Keratinocyte (primary cell): Measurements from ENCODE around the gene FRMD7. TPM values are rescaled to one million over a fixed set of nuclear protein-coding genes. Genes with fewer than 3 reads are reported as not detected.

Experiments used
- DNase-seq: peaks from one replicate; pipeline ENCODE4 v3.0.0-alpha.2; 2011; ENCODE audit warnings: low read depth, missing footprints, low spot score
- FAIRE-seq: peaks from 2 replicates; lab custom pipeline; 2011; peaks lifted over from hg19 to GRCh38; lab: Jason Lieb, UNC
- H2AFZ ChIP-seq: 2 replicates; pipeline ENCODE4 v1.6.0; 2012; ENCODE audit warnings: low read length, control low read depth, inconsistent platforms; ENCODE audit not compliant: control insufficient read depth
- H3K27ac ChIP-seq: 2 replicates; pipeline ENCODE4 v1.5.1; 2011; ENCODE audit warnings: low read length; ENCODE audit not compliant: control insufficient read depth, insufficient read depth
- H3K27me3 ChIP-seq: 3 replicates; pipeline ENCODE4 v1.6.0; 2011; ENCODE audit warnings: low read length; ENCODE audit not compliant: control insufficient read depth, insufficient read depth; ENCODE audit errors: extremely low read depth
- H3K36me3 ChIP-seq, 2 experiments: 2 replicates in 1 of 2; 3 replicates in 1 of 2; pipeline ENCODE4 v1.5.1; 2011; ENCODE audit warnings: low read length in 2 of 2, mild to moderate bottlenecking in 1 of 2; ENCODE audit not compliant: control insufficient read depth in 2 of 2, insufficient read depth in 2 of 2; ENCODE audit errors: extremely low read depth in 1 of 2
- H3K4me1 ChIP-seq: 3 replicates; pipeline ENCODE4 v1.5.1; 2011; ENCODE audit warnings: low read length; ENCODE audit not compliant: control insufficient read depth, insufficient read depth; ENCODE audit errors: extremely low read depth
- H3K4me2 ChIP-seq: 3 replicates; pipeline ENCODE4 v1.6.0; 2011; ENCODE audit warnings: low read depth, low read length; ENCODE audit not compliant: control insufficient read depth, insufficient read depth; ENCODE audit errors: extremely low read depth
- H3K4me3 ChIP-seq, 3 experiments: fragments of 200-600 bp in 1 of 3; sonication (generic) in 1 of 3; 2 replicates in 2 of 3; 3 replicates in 1 of 3; pipeline ENCODE4 v1.5.1; 2011 to 2016; ENCODE audit warnings: low read length in 3 of 3, mild to moderate bottlenecking in 3 of 3, control low read depth in 2 of 3, inconsistent platforms in 1 of 3, low read depth in 1 of 3, mixed read lengths in 1 of 3, mixed run types in 1 of 3, moderate library complexity in 1 of 3; ENCODE audit not compliant: control insufficient read depth in 2 of 3, insufficient read depth in 2 of 3; ENCODE audit errors: extremely low read depth in 1 of 3
- H3K79me2 ChIP-seq: 2 replicates; pipeline ENCODE4 v1.6.0; 2012; ENCODE audit warnings: low read length; ENCODE audit not compliant: control insufficient read depth, insufficient read depth
- H3K9ac ChIP-seq: 3 replicates; pipeline ENCODE4 v1.6.0; 2011; ENCODE audit warnings: low read length; ENCODE audit not compliant: control insufficient read depth, insufficient read depth; ENCODE audit errors: extremely low read depth
- H3K9me1 ChIP-seq: 3 replicates; pipeline ENCODE4 v1.6.0; 2011; ENCODE audit warnings: low read length; ENCODE audit not compliant: control insufficient read depth, insufficient read depth; ENCODE audit errors: extremely low read depth
- H3K9me3 ChIP-seq: 2 replicates; pipeline ENCODE4 v1.5.1; 2012; ENCODE audit warnings: low read depth, low read length; ENCODE audit not compliant: control insufficient read depth
- H4K20me1 ChIP-seq: 3 replicates; pipeline ENCODE4 v1.6.0; 2011; ENCODE audit warnings: low read length; ENCODE audit not compliant: control insufficient read depth, insufficient read depth; ENCODE audit errors: extremely low read depth
- CTCF ChIP-seq, 3 experiments: IDR thresholded peaks in 1 of 3; conservative IDR thresholded peaks in 1 of 3; optimal IDR thresholded peaks in 1 of 3; 2 replicates in 2 of 3; 3 replicates in 1 of 3; pipeline versions ENCODE3 to v1.5.1; 2011; ENCODE audit warnings: low read length in 3 of 3, mild to moderate bottlenecking in 3 of 3, moderate library complexity in 2 of 3, control low read depth in 1 of 3, inconsistent platforms in 1 of 3; ENCODE audit not compliant: insufficient read depth in 2 of 3; ENCODE audit errors: extremely low read depth in 1 of 3
- EZH2 ChIP-seq: IDR thresholded peaks from one replicate; pipeline ENCODE4 v1.6.1; 2012; ENCODE audit warnings: inconsistent platforms, mild to moderate bottlenecking, low read length, moderate library complexity
- dilution Hi-C: fragments of 300-500 bp; cut with MboI; formaldehyde crosslinking; loops from one replicate; pipeline ENCODE4 v1.7.0; 2020; ENCODE audit warnings: low sequenced_read_pairs; ENCODE audit not compliant: extremely low pct_ligation_motif_present
- polyA plus RNA-seq, 5 experiments: library from polyadenylated mRNA; depleted of rRNA in 3 of 5; stranded (reverse) in 3 of 5; stranded (forward) in 1 of 5; unstranded in 1 of 5; fragments of >200 nt; gene quantifications; 1 replicate in 1 of 5; 2 replicates in 3 of 5; 3 replicates in 1 of 5; pipeline versions ENCODE4 v1.2.1 to v1.2.3, GENCODE V29; 2011 to 2012; ENCODE audit warnings: missing spikeins in 2 of 5, low read depth in 1 of 5, low replicate concordance in 1 of 5

Gene FRMD7
- polyA plus RNA-seq, 1 donor (not counting 4 experiments of a cell fraction or from before 2014, with no cell fraction given): not detected

GRCh38 chrX:132037479-132037993, 90.3 kb downstream of the FRMD7 start:
- H3K4me2 ChIP-seq: no peak overlapping the region
- no peaks in the 10 kb centered on the region for H4K20me1 ChIP-seq
- H3K79me2 ChIP-seq: peaks cover 10% of the 10 kb centered on the region
- H3K9ac ChIP-seq: no peak overlapping the region
- H3K4me3 ChIP-seq: no peak overlapping the region
- H3K27me3 ChIP-seq: no peaks in the 10 kb centered on the region
- H3K9me3 ChIP-seq: no peaks in the 10 kb centered on the region
- no peaks in the 10 kb centered on the region for H3K4me1 ChIP-seq
- TF ChIP-seq CTCF (optimal IDR thresholded peaks at IDR 0.05 in 1 of 3, IDR thresholded peaks at IDR 0.05 in 1 of 3, conservative IDR thresholded peaks at IDR 0.05 in 1 of 3; ENCODE audit: extremely low read depth in 1 of 3, insufficient read depth in 2 of 3, low read length in 3 of 3): no peak
- TF ChIP-seq EZH2: no peak
- no peak overlapping the region for H2AFZ ChIP-seq
- DNase-seq (no peak), FAIRE-seq (no peak)
- no peaks in the 10 kb centered on the region for H3K36me3 ChIP-seq
- dilution Hi-C loops: no loop called here
- no peak overlapping the region for H3K27ac ChIP-seq
- no peaks in the 10 kb centered on the region for H3K9me1 ChIP-seq

- Histone ChIP-seq H2AFZ (no peak overlapping the region), H3K4me1 (no peaks in the 10 kb centered on the region), H3K4me2 (no peak overlapping the region), H3K27ac (no peak overlapping the region), H4K20me1 (no peaks in the 10 kb centered on the region), H3K79me2 (peaks cover 13% of the 10 kb centered on the region), H3K9me1 (no peaks in the 10 kb centered on the region), H3K4me3 (no peak overlapping the region), H3K9ac (no peak overlapping the region), H3K9me3 (no peaks in the 10 kb centered on the region), H3K36me3 (no peaks in the 10 kb centered on the region), H3K27me3 (no peaks in the 10 kb centered on the region)
- dilution Hi-C loops: no loop called here
- FAIRE-seq (no peak), DNase-seq (no peak)
- TF ChIP-seq CTCF (optimal IDR thresholded peaks at IDR 0.05 in 1 of 3, IDR thresholded peaks at IDR 0.05 in 1 of 3, conservative IDR thresholded peaks at IDR 0.05 in 1 of 3; ENCODE audit: extremely low read depth in 1 of 3, insufficient read depth in 2 of 3, low read length in 3 of 3) (no peak), EZH2 (no peak)
Observed at GRCh38 chrX:132034648-132035047, 93.2 kb downstream of the FRMD7 start.
